Measurements from ENCODE around the gene EEF1AKMT4.

GRCh38 chr3:184272269-184272668 is 22.8 kb downstream of the EEF1AKMT4 start:
- TF ChIP-seq CTCF (IDR thresholded peaks at IDR 0.05): no peak
- TF ChIP-seq POLR2AphosphoS5 (IDR thresholded peaks at IDR 0.05; ENCODE audit: low read depth, low read length): no peak
- no peak for TF ChIP-seq REST (IDR thresholded peaks at IDR 0.05; ENCODE audit: insufficient read depth in 1 of 2, low read depth in 2 of 2, low read length in 1 of 2)
- TF ChIP-seq TCF7L2 (IDR thresholded peaks at IDR 0.05; ENCODE audit: low read depth, low read length): no peak
